K562 (cell line): ENCODE results near the gene PCF11. TPM values are rescaled to one million over a fixed set of nuclear protein-coding genes. Genes with fewer than 3 reads are reported as not detected.

Source experiments
- ATAC-seq: fragments of 200-7000 bp; cut with Tn5 transposase; 3 replicates; pipeline ENCODE4 v1.9.1; 2020; ENCODE audit warnings: moderate library complexity
- BruUV-seq: library from RNA; stranded (reverse); fragments of 400-500 nt; replicated peaks from 2 replicates; lab custom pipeline; 2021; lab: Mats Ljungman, UMichigan
- CTCF ChIA-PET: fragments of 300-600 bp; formaldehyde crosslinking; extraction: SDS; loops from one replicate; lab custom pipeline; 2021; ENCODE audit warnings: low intra/inter-chr PET ratio; lab: Yijun Ruan, JAX
- POLR2A ChIA-PET: fragments of 300-600, 350-650 bp; sonication (Branson Sonifier 250); formaldehyde crosslinking; extraction: SDS; loops from one replicate; lab custom pipeline; 2021; ENCODE audit warnings: antibody characterized with exemption, inconsistent platforms; lab: Yijun Ruan, JAX
- DNase-seq, 4 experiments: peaks; one replicate each; pipeline versions ENCODE4 v3.0.0 to v3.0.0-alpha.2; 2011 to 2018; ENCODE audit warnings: low spot score in 3 of 4, mixed read lengths in 3 of 4; ENCODE audit errors: extremely low read depth in 1 of 4
- FAIRE-seq: peaks from 2 replicates; lab custom pipeline; 2011; peaks lifted over from hg19 to GRCh38; lab: Jason Lieb, UNC
- H2AFZ ChIP-seq: 2 replicates; pipeline ENCODE4 v1.6.0; 2011; ENCODE audit warnings: low read depth, low read length, control low read depth, inconsistent platforms
- H3K27ac ChIP-seq: fragments of 200-600 bp; 3 replicates; pipeline ENCODE4 v1.8.0; 2011; ENCODE audit warnings: low read depth, mild to moderate bottlenecking, control low read depth, inconsistent platforms, low read length, moderate library complexity, mixed read lengths; ENCODE audit errors: extremely low read depth
- H3K27me3 ChIP-seq, 2 experiments: fragments of 300-600 bp in 1 of 2; 2 replicates in 1 of 2; 3 replicates in 1 of 2; pipeline versions ENCODE4 v1.6.0 to v1.8.0; 2011; ENCODE audit warnings: inconsistent platforms in 2 of 2, low read length in 2 of 2, mild to moderate bottlenecking in 1 of 2, mixed read lengths in 1 of 2, moderate library complexity in 1 of 2; ENCODE audit not compliant: control insufficient read depth in 2 of 2, insufficient read depth in 2 of 2
- H3K36me3 ChIP-seq: fragments of 300-600 bp; 3 replicates; pipeline ENCODE4 v1.8.0; 2011; ENCODE audit warnings: mild to moderate bottlenecking, low read length, inconsistent platforms; ENCODE audit not compliant: control insufficient read depth, insufficient read depth
- H3K4me1 ChIP-seq, 2 experiments: fragments of 200-600 bp in 1 of 2; replicated peaks in 1 of 2; 2 replicates in 1 of 2; 3 replicates in 1 of 2; pipeline versions ENCODE4 v1.5.1 to v1.8.0; 2011; ENCODE audit warnings: inconsistent platforms in 2 of 2, low read length in 2 of 2, mild to moderate bottlenecking in 1 of 2, mixed read lengths in 1 of 2, moderate library complexity in 1 of 2; ENCODE audit not compliant: control insufficient read depth in 2 of 2, insufficient read depth in 2 of 2
- H3K4me2 ChIP-seq: 2 replicates; pipeline ENCODE4 v1.6.1; 2011; ENCODE audit warnings: low read length, control low read depth, inconsistent platforms, mixed read lengths; ENCODE audit not compliant: insufficient read depth
- H3K4me3 ChIP-seq: fragments of 200-600 bp; sonication (generic), shearing (Covaris generic); 2 replicates; pipeline ENCODE4 v1.5.1; 2016; ENCODE audit warnings: control low read depth, inconsistent platforms
- H3K79me2 ChIP-seq: fragments of 200-600 bp; 3 replicates; pipeline ENCODE4 v1.8.0; 2011; ENCODE audit warnings: low read length, inconsistent platforms; ENCODE audit not compliant: control insufficient read depth, insufficient read depth
- H3K9ac ChIP-seq, 2 experiments: 2 replicates each; pipeline versions ENCODE4 v1.6.0 to v1.6.1; 2011; ENCODE audit warnings: low read depth in 2 of 2, low read length in 2 of 2, control low read depth in 1 of 2, inconsistent platforms in 1 of 2, mild to moderate bottlenecking in 1 of 2, mixed read lengths in 1 of 2; ENCODE audit not compliant: insufficient read depth in 1 of 2
- H3K9me1 ChIP-seq: one replicate; pipeline ENCODE4 v1.6.0; 2011; ENCODE audit warnings: inconsistent platforms, mild to moderate bottlenecking, low read length, moderate library complexity; ENCODE audit not compliant: control insufficient read depth, insufficient read depth
- H3K9me3 ChIP-seq: replicated peaks from 2 replicates; pipeline ENCODE4 v1.5.1; 2011; ENCODE audit warnings: low read depth, low read length, inconsistent platforms; ENCODE audit not compliant: control insufficient read depth, insufficient read depth
- H4K20me1 ChIP-seq: replicated peaks from 2 replicates; pipeline ENCODE4 v1.6.1; 2011; ENCODE audit warnings: low read length, inconsistent platforms, mixed read lengths; ENCODE audit not compliant: control insufficient read depth, insufficient read depth
- CBFA2T3 ChIP-seq: fragments of 450-650 bp; IDR thresholded peaks from 2 replicates; pipeline ENCODE4 v1.6.1; 2017
- ETV5 ChIP-seq: sonication (generic); formaldehyde crosslinking; IDR thresholded peaks from 2 replicates; pipeline ENCODE4 v1.4.0; 2020; ENCODE audit warnings: low read depth, mild to moderate bottlenecking, missing genetic modification reagents
- MAZ ChIP-seq, 2 experiments: fragments of 450-650 bp in 1 of 2; sonication (generic) in 1 of 2; formaldehyde crosslinking; IDR thresholded peaks in 1 of 2; conservative IDR thresholded peaks in 1 of 2; 2 replicates each; pipeline versions ENCODE4 v1.4.0 to v1.5.0; 2020; ENCODE audit warnings: mild to moderate bottlenecking in 1 of 2, missing genetic modification reagents in 1 of 2
- MGA ChIP-seq: fragments of 450-650 bp; IDR thresholded peaks from 2 replicates; pipeline ENCODE4 v1.6.1; 2016; ENCODE audit warnings: mild to moderate bottlenecking, moderate library complexity
- RCOR1 ChIP-seq, 2 experiments: IDR thresholded peaks; 2 replicates each; pipeline ENCODE4 v1.6.1; 2012; ENCODE audit warnings: low read depth in 2 of 2, low read length in 2 of 2, borderline replicate concordance in 1 of 2, improper control_type of control experiment in 1 of 2
- ZNF639 ChIP-seq, 2 experiments: fragments of 200-800 bp in 1 of 2; sonication (Bioruptor generic) in 1 of 2; sonication (generic) in 1 of 2; formaldehyde crosslinking in 1 of 2; IDR thresholded peaks in 1 of 2; conservative IDR thresholded peaks in 1 of 2; 2 replicates each; pipeline versions ENCODE4 v1.5.0 to v1.6.1; 2016 to 2020; ENCODE audit warnings: missing compliant biosample characterization in 1 of 2, missing genetic modification characterization in 1 of 2, missing genetic modification reagents in 1 of 2
- ZNF644 ChIP-seq: fragments of 200-800 bp; sonication (Bioruptor generic); IDR thresholded peaks from 2 replicates; pipeline ENCODE4 v1.6.1; 2016; ENCODE audit warnings: low read depth, missing genetic modification characterization, missing compliant biosample characterization
- WGBS: fragments of 100-300 bp; shearing (Covaris generic); methylation state at CpG from one replicate; pipeline ENCODE4 v1.1.6; 2016; ENCODE audit warnings: low coverage, mixed read lengths; ENCODE audit not compliant: insufficient coverage; ENCODE audit errors: missing lambda C conversion rate; 5-methylcytosine and 5-hydroxymethylcytosine counted together
- in situ Hi-C: fragments of 300-500 bp; cut with MboI; formaldehyde crosslinking; loops from 4 replicates; pipeline ENCODE4 v1.15.0; 2018; ENCODE audit warnings: inconsistent platforms, mixed read lengths
- intact Hi-C: fragments of 100-400 bp; cut with micrococcal nuclease; formaldehyde crosslinking; loops from 2 replicates; pipeline ENCODE4 v1.14.2; 2022
- polyA plus RNA-seq, 8 experiments: library from polyadenylated mRNA; depleted of rRNA in 4 of 8; stranded (reverse) in 5 of 8; unstranded in 3 of 8; fragments of >200 nt; fragmentation: Nextera tagmentation in 2 of 8; fragmentation: Illumina TruSeq in 1 of 8; extraction: Ambion mirVana in 2 of 8; extraction: Trizol in 1 of 8; gene quantifications; 2 replicates each; pipeline versions ENCODE4 v1.2.1 to v1.2.3, GENCODE V29; 2011 to 2014; ENCODE audit warnings: inconsistent platforms in 1 of 8, missing spikeins in 1 of 8
- total RNA-seq, 7 experiments: library from RNA; depleted of rRNA in 6 of 7; stranded (reverse); fragments of >200 nt in 6 of 7; fragmentation: Illumina TruSeq in 2 of 7; extraction: Trizol in 2 of 7; gene quantifications; 2 replicates each; pipeline versions ENCODE4 v1.2.1 to v1.2.3, GENCODE V29; 2011 to 2021; ENCODE audit warnings: low replicate concordance in 1 of 7

The PCF11 gene
- total and polyA plus RNA-seq, 9 of the 15 experiments (the other 6 are each of a cell fraction or from before 2014, with no cell fraction given) = 9.3 to 91.6 (median 54.4) TPM

- CTCF ChIA-PET = no interaction called here
- Histone ChIP-seq H3K9ac (peak overlapping the region; percentile 86 to 96), H3K36me3 (peaks cover 45% of the 10 kb centered on the region), H3K79me2 (peaks cover 29% of the 10 kb centered on the region), H3K4me1 (peaks cover 8 to 10% of the 10 kb centered on the region in 2 experiments; a peak in 3 of 5 replicates), H3K27me3 (no peaks in the 10 kb centered on the region), H2AFZ (peak overlapping the region; percentile 67), H3K9me3 (no peaks in the 10 kb centered on the region), H3K4me3 (peak overlapping the region; percentile 82), H3K4me2 (peak overlapping the region; percentile 94), H3K9me1 (no peaks in the 10 kb centered on the region), H3K27ac (peak overlapping the region; percentile 92), H4K20me1 (no peaks in the 10 kb centered on the region)
- WGBS = 2% methylated on average over 11 of the region's 11 CpGs
- intact Hi-C loops (loop anchor here (2.0 to 10.0 kb wide), 3 partner anchors 35 to 287 kb away; partner anchors contain the start of genes DDIAS, PCF11 and PRCP), in situ Hi-C loops (no loop called here)
- DNase-seq (peak in 3 of 4 experiments; percentile 20 to 76 (median 48)), ATAC-seq (peak; percentile 30), FAIRE-seq (peak; percentile 87)
- BruUV-seq = no TSS peak
- POLR2A ChIA-PET = no interaction called here
- peak; percentile 48 for TF ChIP-seq CBFA2T3
- TF ChIP-seq ETV5 (CRISPR knock-in tag) = no peak
- 0 out of 4 replicates have a peak, but pooled peaks of 1 of the 2 experiments have one; percentile 30 for TF ChIP-seq RCOR1 (IDR thresholded peaks at IDR 0.05; ENCODE audit: borderline replicate concordance in 1 of 2, low read depth in 2 of 2, low read length in 2 of 2)
- 0 out of 4 replicates have a peak, but pooled peaks of 1 of the 2 experiments have one; percentile 25 for TF ChIP-seq MAZ (CRISPR knock-in tag; conservative IDR thresholded peaks at IDR 0.05 in 1 of 2, IDR thresholded peaks at IDR 0.05 in 1 of 2)
- peak; percentile 67 for TF ChIP-seq MGA
- TF ChIP-seq ZNF639 (CRISPR knock-in tag; conservative IDR thresholded peaks at IDR 0.05 in 1 of 2, IDR thresholded peaks at IDR 0.05 in 1 of 2) = 0 out of 4 replicates have a peak, but pooled peaks of 1 of the 2 experiments have one; percentile 31
- TF ChIP-seq ZNF644 = peak; percentile 68; the same call in 1 of the 2 replicates
Observed at GRCh38 chr11:83191986-83192385, 35.1 kb downstream of the PCF11 start.
